MV-4-11 (cell line): ENCODE results near the gene EDARADD.
A peak's percentile ranks its signal among the peaks of the same experiment; 100 is the strongest.
"Not testable (repeated sequence)": the region's sequence is repeated elsewhere in the genome, so short reads cannot be mapped to it uniquely, and the experiment has no call there.

ENCODE experiments used
- DNase-seq: peaks from one replicate; lab custom pipeline; 2025; lab: John Stamatoyannopoulos, UW

EDARADD gene

GRCh38 chr1:236433819-236434315 lies 39.8 kb downstream of the EDARADD start:
- no peak for DNase-seq

- DNase-seq = no peak
Observed at GRCh38 chr1:236438614-236439013, 44.5 kb downstream of the EDARADD start.

GRCh38 chr1:236440373-236440772 lies 46.3 kb downstream of the EDARADD start:
- DNase-seq = no peak

GRCh38 chr1:236450779-236451178 lies 56.7 kb downstream of the EDARADD start:
- no peak for DNase-seq

- DNase-seq = peak; percentile 7
Observed at GRCh38 chr1:236451796-236452373, 57.8 kb downstream of the EDARADD start.

GRCh38 chr1:236455243-236455642 lies 61.2 kb downstream of the EDARADD start:
- DNase-seq = peak; percentile 65

GRCh38 chr1:236457775-236458174 lies 63.7 kb downstream of the EDARADD start:
- DNase-seq = no peak

GRCh38 chr1:236458996-236459395 lies 64.9 kb downstream of the EDARADD start:
- no peak for DNase-seq

GRCh38 chr1:236460103-236460502 lies 66.0 kb downstream of the EDARADD start:
- DNase-seq = no peak

- not testable (repeated sequence) for DNase-seq
Observed at GRCh38 chr1:236464197-236464596, 70.1 kb downstream of the EDARADD start.

GRCh38 chr1:236465231-236465958 lies 71.3 kb downstream of the EDARADD start:
- DNase-seq = no peak

GRCh38 chr1:236465959-236466303 lies 71.8 kb downstream of the EDARADD start:
- DNase-seq = no peak

GRCh38 chr1:236467327-236467641 lies 73.2 kb downstream of the EDARADD start:
- DNase-seq = no peak

- no peak for DNase-seq
Observed at GRCh38 chr1:236468625-236469024, 74.5 kb downstream of the EDARADD start.

GRCh38 chr1:236469466-236469865 lies 75.4 kb downstream of the EDARADD start:
- no peak for DNase-seq

- DNase-seq = no peak
Observed at GRCh38 chr1:236471096-236471495, 77.0 kb downstream of the EDARADD start.

GRCh38 chr1:236471653-236472052 lies 77.6 kb downstream of the EDARADD start:
- DNase-seq = no peak

- no peak for DNase-seq
Observed at GRCh38 chr1:236472850-236473788, 79.0 kb downstream of the EDARADD start.

GRCh38 chr1:236476019-236476418 lies 81.9 kb downstream of the EDARADD start:
- DNase-seq = no peak

GRCh38 chr1:236480758-236481436 lies 86.8 kb downstream of the EDARADD start:
- no peak for DNase-seq

GRCh38 chr1:236484310-236484971 lies 90.4 kb downstream of the EDARADD start:
- DNase-seq = no peak
